Calu3 (cell line): ENCODE measurements around the gene TMEM63B. TPM values are rescaled to one million over a fixed set of nuclear protein-coding genes. Genes with fewer than 3 reads are reported as not detected.
A peak's percentile ranks its signal among the peaks of the same experiment; 100 is the strongest.

Source experiments
- BruUV-seq: library from RNA; stranded (reverse); fragments of 400-500 nt; replicated peaks from 2 replicates; lab custom pipeline; 2021; lab: Mats Ljungman, UMichigan
- CTCF ChIA-PET: fragments of 300-600 bp; sonication (Branson Sonifier 250); formaldehyde crosslinking; loops from one replicate; lab custom pipeline; 2022; ENCODE audit warnings: antibody characterized with exemption; lab: Charles Lee
- DNase-seq: peaks from one replicate; pipeline ENCODE4 v3.0.0; 2022
- H3K27ac Mint-ChIP-seq: one replicate; pipeline ENCODE4 v1.8.0; 2022; ENCODE audit warnings: mixed read lengths; ENCODE audit not compliant: unreplicated experiment
- H3K27me3 Mint-ChIP-seq: one replicate; pipeline ENCODE4 v1.8.0; 2022; ENCODE audit warnings: mixed read lengths; ENCODE audit not compliant: unreplicated experiment
- H3K36me3 Mint-ChIP-seq: one replicate; pipeline ENCODE4 v1.8.0; 2022; ENCODE audit warnings: mild to moderate bottlenecking, moderate library complexity, mixed read lengths; ENCODE audit not compliant: insufficient read depth, unreplicated experiment
- H3K4me1 Mint-ChIP-seq: one replicate; pipeline ENCODE4 v1.8.0; 2022; ENCODE audit warnings: mild to moderate bottlenecking, low read depth, mixed read lengths; ENCODE audit not compliant: unreplicated experiment
- H3K4me3 Mint-ChIP-seq: one replicate; pipeline ENCODE4 v1.8.0; 2022; ENCODE audit warnings: mild to moderate bottlenecking, low read depth, moderate library complexity, mixed read lengths; ENCODE audit not compliant: unreplicated experiment
- H3K9me3 Mint-ChIP-seq: one replicate; pipeline ENCODE4 v1.8.0; 2022; ENCODE audit warnings: low read depth, mixed read lengths; ENCODE audit not compliant: unreplicated experiment
- intact Hi-C: fragments of 100-400 bp; cut with micrococcal nuclease; formaldehyde crosslinking; loops from one replicate; pipeline ENCODE4 v1.10.0; 2022; ENCODE audit not compliant: unreplicated experiment
- total RNA-seq: library from RNA; stranded (reverse); gene quantifications from 2 replicates; pipeline ENCODE4 v1.2.3, GENCODE V29; 2022
- TF ChIP-seq, protein P1 (sequence below): fragments of 200-600 bp; IDR thresholded peaks from one replicate; pipeline ENCODE4 v1.8.0; 2022; ENCODE audit warnings: antibody characterized with exemption; ENCODE audit not compliant: unreplicated experiment

The TMEM63B gene
- total RNA-seq, 1 experiment from 2014 or later = 84.2 TPM

DNA sequence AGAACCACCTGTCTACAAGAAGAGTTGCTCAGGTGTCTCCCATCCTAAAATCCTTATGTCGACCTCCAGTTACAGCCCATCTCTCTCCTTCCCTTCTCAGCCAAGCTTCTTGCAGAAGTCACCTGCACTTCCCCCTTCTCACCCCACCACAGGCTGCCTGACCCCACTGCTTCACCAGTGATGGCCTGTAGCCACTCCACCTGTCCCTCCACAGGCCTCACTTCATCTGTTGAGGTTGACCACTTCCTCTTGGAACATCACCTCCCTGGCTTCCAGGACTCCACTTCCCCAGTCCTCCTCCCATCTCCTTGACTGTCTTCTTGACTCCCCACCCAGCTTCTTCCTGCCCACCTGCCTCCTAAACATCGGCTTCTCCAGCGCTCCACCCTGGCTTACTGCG is 25.5 kb upstream of the TMEM63B start:
- TF ChIP-seq, protein P1, sequence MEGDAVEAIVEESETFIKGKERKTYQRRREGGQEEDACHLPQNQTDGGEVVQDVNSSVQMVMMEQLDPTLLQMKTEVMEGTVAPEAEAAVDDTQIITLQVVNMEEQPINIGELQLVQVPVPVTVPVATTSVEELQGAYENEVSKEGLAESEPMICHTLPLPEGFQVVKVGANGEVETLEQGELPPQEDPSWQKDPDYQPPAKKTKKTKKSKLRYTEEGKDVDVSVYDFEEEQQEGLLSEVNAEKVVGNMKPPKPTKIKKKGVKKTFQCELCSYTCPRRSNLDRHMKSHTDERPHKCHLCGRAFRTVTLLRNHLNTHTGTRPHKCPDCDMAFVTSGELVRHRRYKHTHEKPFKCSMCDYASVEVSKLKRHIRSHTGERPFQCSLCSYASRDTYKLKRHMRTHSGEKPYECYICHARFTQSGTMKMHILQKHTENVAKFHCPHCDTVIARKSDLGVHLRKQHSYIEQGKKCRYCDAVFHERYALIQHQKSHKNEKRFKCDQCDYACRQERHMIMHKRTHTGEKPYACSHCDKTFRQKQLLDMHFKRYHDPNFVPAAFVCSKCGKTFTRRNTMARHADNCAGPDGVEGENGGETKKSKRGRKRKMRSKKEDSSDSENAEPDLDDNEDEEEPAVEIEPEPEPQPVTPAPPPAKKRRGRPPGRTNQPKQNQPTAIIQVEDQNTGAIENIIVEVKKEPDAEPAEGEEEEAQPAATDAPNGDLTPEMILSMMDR = no peak
- no peaks in the 10 kb centered on the region for H3K27me3 Mint-ChIP-seq
- intact Hi-C loops = no loop called here
- H3K4me1 Mint-ChIP-seq = peaks cover 35% of the 10 kb centered on the region
- peaks cover 66% of the 10 kb centered on the region for H3K36me3 Mint-ChIP-seq
- H3K27ac Mint-ChIP-seq = no peak overlapping the region
- CTCF ChIA-PET = interaction anchor here (2.3 kb wide), 1 partner anchor 10 kb away, joined by 7 read pairs; no protein-coding TSS in a partner anchor
- no peak for DNase-seq
- no peak overlapping the region for H3K4me3 Mint-ChIP-seq
- no peaks in the 10 kb centered on the region for H3K9me3 Mint-ChIP-seq
- BruUV-seq = no TSS peak

- intact Hi-C loops = no loop called here
- Mint-ChIP-seq H3K27ac (no peak overlapping the region), H3K27me3 (no peaks in the 10 kb centered on the region), H3K4me3 (no peak overlapping the region), H3K4me1 (peaks cover 34% of the 10 kb centered on the region), H3K36me3 (peaks cover 71% of the 10 kb centered on the region), H3K9me3 (no peaks in the 10 kb centered on the region)
- CTCF ChIA-PET = interaction anchor here (2.3 kb wide), 1 partner anchor 9 kb away, joined by 7 read pairs; no protein-coding TSS in a partner anchor
- no TSS peak for BruUV-seq
- no peak for DNase-seq
- TF ChIP-seq, protein P1 = no peak
Observed at GRCh38 chr6:44102527-44102926, 24.8 kb upstream of the TMEM63B start.

GRCh38 chr6:44104481-44105021 is 22.8 kb upstream of the TMEM63B start:
- Mint-ChIP-seq H3K27ac (peak overlapping the region; percentile 11), H3K27me3 (no peaks in the 10 kb centered on the region), H3K4me1 (peaks cover 34% of the 10 kb centered on the region), H3K4me3 (no peak overlapping the region), H3K9me3 (no peaks in the 10 kb centered on the region), H3K36me3 (peaks cover 82% of the 10 kb centered on the region)
- no TSS peak for BruUV-seq
- intact Hi-C loops = no loop called here
- CTCF ChIA-PET = no interaction called here
- TF ChIP-seq, protein P1 = no peak
- DNase-seq = no peak

DNA sequence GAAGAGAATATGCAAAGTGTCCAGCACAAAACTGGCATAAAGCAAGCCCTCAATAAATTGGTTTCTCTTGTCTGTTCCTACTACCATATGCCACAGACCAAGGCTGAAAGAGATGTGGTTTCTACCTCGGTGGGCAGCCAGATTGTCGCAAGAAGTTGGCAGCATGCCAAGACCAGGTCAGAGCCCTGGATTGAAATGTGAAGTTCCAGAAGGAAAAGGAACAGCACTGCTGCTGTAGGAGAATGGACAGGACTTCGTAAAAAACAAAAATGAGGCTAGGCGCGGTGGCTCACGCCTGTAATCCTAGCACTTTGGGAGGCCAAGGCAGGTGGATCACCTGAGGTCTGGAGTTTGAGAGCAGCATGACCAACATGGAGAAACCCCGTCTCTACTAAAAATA is 22.2 kb upstream of the TMEM63B start:
- intact Hi-C loops = no loop called here
- H3K27ac Mint-ChIP-seq = no peak overlapping the region
- H3K4me3 Mint-ChIP-seq = no peak overlapping the region
- H3K4me1 Mint-ChIP-seq = peaks cover 38% of the 10 kb centered on the region
- TF ChIP-seq, protein P1 = no peak
- no TSS peak for BruUV-seq
- DNase-seq = no peak
- CTCF ChIA-PET = no interaction called here
- H3K9me3 Mint-ChIP-seq = no peaks in the 10 kb centered on the region
- H3K27me3 Mint-ChIP-seq = no peaks in the 10 kb centered on the region
- peaks cover 85% of the 10 kb centered on the region for H3K36me3 Mint-ChIP-seq
